ENCODE measurements around the gene GREB1.

GRCh38 chr2:11617527-11617926 is 83.7 kb downstream of the GREB1 start:
- TF ChIP-seq CTCF (conservative IDR thresholded peaks at IDR 0.05; ENCODE audit: low read depth, low read length) (no peak), EZH2 (IDR thresholded peaks at IDR 0.05; ENCODE audit: borderline replicate concordance, low read depth, low read length, poor library complexity, severe bottlenecking) (no peak)
